ENCODE measurements around the gene PTEN.

DNA sequence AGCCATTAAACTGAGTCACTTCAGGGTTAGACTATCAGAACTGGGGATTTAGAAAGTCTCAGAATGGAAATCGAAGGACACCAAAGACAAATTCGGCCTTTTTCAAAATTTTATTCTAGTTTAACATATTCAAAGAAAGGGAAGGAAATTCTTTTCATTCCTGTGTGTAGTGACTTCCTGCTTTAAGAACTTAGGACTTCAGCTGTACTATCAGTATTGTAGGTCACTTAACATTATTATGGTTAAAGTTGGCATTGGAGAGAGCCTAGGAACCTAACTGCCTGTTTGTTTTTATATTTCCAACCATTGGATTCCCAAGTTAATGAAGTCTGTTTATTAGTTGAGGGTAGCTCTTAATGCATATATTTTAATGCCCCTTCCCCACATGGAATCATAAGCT is 63.7 kb downstream of the PTEN start:
- TF ChIP-seq, protein P1, sequence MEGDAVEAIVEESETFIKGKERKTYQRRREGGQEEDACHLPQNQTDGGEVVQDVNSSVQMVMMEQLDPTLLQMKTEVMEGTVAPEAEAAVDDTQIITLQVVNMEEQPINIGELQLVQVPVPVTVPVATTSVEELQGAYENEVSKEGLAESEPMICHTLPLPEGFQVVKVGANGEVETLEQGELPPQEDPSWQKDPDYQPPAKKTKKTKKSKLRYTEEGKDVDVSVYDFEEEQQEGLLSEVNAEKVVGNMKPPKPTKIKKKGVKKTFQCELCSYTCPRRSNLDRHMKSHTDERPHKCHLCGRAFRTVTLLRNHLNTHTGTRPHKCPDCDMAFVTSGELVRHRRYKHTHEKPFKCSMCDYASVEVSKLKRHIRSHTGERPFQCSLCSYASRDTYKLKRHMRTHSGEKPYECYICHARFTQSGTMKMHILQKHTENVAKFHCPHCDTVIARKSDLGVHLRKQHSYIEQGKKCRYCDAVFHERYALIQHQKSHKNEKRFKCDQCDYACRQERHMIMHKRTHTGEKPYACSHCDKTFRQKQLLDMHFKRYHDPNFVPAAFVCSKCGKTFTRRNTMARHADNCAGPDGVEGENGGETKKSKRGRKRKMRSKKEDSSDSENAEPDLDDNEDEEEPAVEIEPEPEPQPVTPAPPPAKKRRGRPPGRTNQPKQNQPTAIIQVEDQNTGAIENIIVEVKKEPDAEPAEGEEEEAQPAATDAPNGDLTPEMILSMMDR (IDR thresholded peaks at IDR 0.05) = no peak
- no peak for TF ChIP-seq POLR2A (IDR thresholded peaks at IDR 0.05)

All from adrenal gland (tissue), 5 donors.